HG02759 (cell line): ENCODE results near the gene TMEM79.
A peak's percentile ranks its signal among the peaks of the same experiment; 100 is the strongest.
"Not testable (repeated sequence)": the region's sequence is repeated elsewhere in the genome, so short reads cannot be mapped to it uniquely, and the experiment has no call there.

Experiments used
- ATAC-seq: cut with Tn5 transposase; IDR thresholded peaks from one replicate; pipeline ENCODE4 v1.9.1; 2021; ENCODE audit warnings: mild to moderate bottlenecking, moderate library complexity; ENCODE audit not compliant: unreplicated experiment

The TMEM79 gene

DNA sequence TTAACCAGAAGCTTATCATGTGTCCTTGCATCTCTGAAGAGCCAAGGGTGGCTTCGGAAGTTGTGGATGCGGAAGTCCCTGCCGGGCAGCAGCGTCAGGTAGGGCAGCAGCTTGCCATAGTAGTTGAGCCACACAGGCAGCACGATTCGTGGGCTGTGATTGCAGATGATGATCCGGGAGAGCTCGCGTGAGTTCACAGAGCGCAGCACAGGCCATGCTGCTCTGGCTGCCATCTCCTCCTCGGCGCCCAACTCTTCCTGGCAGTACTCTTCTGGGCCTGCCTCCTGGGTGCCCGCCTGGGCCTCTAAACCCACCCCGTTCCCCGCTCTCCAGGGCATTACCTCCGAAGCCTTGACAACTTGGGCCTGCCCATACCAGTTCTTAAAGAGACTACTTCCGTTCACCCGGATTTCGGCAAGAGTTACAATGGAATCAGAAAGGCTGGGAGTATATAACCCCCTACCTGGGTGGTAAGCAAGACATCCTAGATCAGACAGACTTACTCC is 14.8 kb downstream of the TMEM79 start, which contains the start of gene VHLL:
Gene VHLL, minus strand, starts transcription at position 456 of the 506 bp plus-strand sequence. Its CDS starts 118 bp downstream, at position 338.
- ATAC-seq = no peak

DNA sequence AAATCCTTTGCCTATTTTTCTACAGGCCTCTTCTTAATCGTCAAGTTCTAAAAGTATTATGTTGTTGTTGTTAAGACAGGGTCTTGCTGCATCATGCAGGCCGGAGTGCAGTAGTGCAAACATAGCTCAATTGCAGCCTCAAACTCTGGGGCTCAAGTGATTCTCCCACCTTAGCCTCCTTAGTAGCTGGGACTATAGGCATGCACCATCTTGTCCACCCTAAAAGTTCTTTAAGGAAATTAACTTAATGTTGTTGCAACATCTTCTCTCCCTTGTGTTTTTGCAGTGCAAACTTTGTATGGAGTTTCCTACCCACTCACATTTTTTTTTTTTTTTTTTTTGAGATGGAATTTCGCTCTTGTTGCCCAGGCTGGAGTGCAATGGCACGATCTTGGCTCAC is 19.1 kb downstream of the TMEM79 start:
- ATAC-seq = no peak

- ATAC-seq = no peak
Observed at GRCh38 chr1:156305215-156305614, 21.1 kb downstream of the TMEM79 start.

DNA sequence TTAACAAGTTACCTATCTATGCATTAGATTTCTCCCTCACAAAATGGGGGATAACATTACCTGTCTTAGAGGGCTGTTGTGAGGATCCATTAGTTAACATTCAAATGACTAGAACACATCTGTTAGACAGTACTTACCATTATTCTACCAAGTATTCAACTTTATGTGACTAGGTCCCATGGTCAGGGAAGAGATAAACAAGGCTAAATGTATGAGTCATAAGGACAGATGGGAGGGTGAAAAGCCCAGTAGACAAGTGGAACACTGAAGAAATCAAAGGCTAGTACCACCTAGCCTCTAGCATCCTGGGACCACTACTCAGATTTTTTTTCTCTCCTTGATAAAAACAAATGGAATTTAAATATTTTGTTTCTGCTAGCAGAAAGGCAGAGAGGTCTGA is 24.0 kb downstream of the TMEM79 start:
- no peak for ATAC-seq

- ATAC-seq = no peak
Observed at GRCh38 chr1:156310962-156311361, 26.8 kb downstream of the TMEM79 start.

- no peak for ATAC-seq
Observed at GRCh38 chr1:156316909-156317308, 32.8 kb downstream of the TMEM79 start.

DNA sequence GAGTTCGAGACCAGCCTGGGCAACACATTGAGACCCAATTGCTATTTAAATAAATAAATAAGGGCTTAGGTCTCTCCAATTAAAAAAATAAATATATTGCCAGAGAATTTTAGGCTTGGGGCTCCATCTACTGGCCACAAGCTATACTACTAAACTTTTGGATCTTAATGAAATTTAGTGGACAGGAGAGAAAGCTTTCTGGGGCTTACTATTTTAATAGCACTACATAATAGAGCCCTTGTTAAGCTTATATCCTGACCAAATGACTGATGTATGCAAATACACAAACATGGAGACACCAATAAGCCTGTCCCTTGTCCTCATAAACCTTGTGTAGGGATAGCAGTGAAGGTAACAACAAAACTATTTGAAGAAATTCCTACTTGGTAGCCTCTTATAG is 35.5 kb downstream of the TMEM79 start:
- no peak for ATAC-seq

- no peak for ATAC-seq
Observed at GRCh38 chr1:156320560-156320959, 36.4 kb downstream of the TMEM79 start.

GRCh38 chr1:156323179-156323578 is 39.1 kb downstream of the TMEM79 start:
- ATAC-seq = not testable (repeated sequence)

DNA sequence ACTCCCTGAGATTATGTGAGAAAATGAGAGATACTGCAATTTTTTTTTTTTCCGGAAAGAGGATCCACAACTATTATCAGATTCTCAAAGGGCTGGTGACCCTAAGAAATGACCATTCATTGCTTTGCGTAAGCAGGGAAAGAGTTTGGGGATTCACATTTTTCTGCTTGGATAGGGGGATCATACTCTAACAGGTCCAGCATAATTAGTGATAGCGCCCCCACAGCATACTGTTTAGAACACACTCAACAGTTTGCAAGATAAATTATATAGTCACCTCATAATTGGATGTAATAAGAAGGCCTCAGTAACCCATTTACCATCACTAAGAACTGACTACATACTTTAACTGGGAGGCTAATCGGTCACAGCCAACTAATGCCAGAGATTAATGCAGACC is 52.1 kb downstream of the TMEM79 start:
- no peak for ATAC-seq

GRCh38 chr1:156337052-156337887 is 53.1 kb downstream of the TMEM79 start:
- no peak for ATAC-seq

DNA sequence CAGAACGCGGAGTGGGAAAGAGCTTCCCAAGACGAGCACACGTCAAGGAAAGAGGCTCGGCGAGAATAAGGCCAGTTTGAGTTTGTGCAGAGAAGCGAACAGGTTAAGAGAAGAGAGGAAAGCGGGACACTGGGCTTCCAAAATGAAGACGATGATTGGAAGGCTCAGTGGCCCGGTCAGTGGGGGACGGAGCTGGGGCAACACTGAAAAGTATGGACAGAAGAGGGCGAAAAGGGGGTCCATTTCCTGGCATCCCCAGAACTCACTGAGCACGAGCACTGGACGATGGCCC is 53.7 kb downstream of the TMEM79 start:
- ATAC-seq = no peak

DNA sequence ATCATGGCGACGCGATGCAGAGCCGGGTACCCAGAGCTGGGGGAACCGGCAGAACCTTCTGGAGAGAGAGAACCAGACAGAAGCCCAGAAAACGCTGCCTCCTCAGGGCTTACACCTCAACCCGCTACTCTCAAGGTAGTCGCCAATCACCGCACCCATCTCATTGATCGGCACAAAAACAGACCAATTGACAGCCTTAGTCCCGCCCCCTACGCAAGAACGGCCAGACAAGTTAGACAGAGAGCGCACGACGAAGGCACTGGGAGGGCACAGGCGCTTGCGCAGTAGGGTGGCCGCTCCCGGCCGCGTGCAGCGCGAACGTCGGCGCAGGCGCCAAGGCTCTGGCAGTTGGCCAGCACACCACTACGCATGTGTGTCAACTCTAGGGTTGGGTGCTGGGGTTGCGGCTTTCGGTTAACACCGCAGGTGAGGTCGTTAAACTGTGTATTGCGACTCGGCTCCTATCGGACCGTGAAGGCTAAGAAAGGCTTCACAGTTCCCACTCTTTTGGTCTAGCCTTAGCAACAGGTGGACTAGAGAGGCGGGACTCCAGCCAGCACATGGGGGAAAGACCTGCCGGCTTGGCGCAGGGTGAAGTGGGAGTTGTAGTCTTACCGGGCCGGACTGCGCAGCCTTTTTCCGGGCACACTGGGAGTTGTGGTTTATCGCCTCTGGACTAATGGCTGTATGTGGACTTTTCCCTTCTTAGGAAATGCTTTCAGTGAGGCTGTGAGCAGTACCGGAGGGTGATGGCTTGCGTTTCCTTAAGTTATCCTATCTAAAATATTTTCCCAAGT is 54.3 kb downstream of the TMEM79 start, which contains the start of the genes CCT3 and TSACC:
Gene CCT3, minus strand, starts transcription at position 113 of the 797 bp plus-strand sequence. Its CDS starts 108 bp downstream, at position 5.
Gene TSACC, plus strand, starts transcription at position 347 of the 797 bp plus-strand sequence. CDS start 1,232 bp downstream, outside the sequence.
- peak; percentile 92 for ATAC-seq
